Suprapubic skin (tissue), 4 donors: ENCODE results near the gene GUCY1B1. TPM values are rescaled to one million over a fixed set of nuclear protein-coding genes. Genes with fewer than 3 reads are reported as not detected.

Experiments
- DNase-seq, 2 donors: peaks; one replicate each; pipeline ENCODE4 v3.0.0-alpha.2; 2019; ENCODE audit warnings: low spot score in 2 of 2
- H3K27ac ChIP-seq: fragments of 200-600 bp; sonication (generic); one replicate; pipeline ENCODE4 v1.5.1; 2019
- H3K27me3 ChIP-seq: fragments of 200-600 bp; sonication (generic); one replicate; pipeline ENCODE4 v1.5.1; 2019
- H3K36me3 ChIP-seq: fragments of 200-600 bp; sonication (generic); one replicate; pipeline ENCODE4 v1.5.1; 2019
- H3K4me1 ChIP-seq: fragments of 200-600 bp; sonication (generic); one replicate; pipeline ENCODE4 v1.5.1; 2019
- H3K4me3 ChIP-seq: fragments of 200-600 bp; sonication (generic); one replicate; pipeline ENCODE4 v1.5.1; 2019; ENCODE audit warnings: mild to moderate bottlenecking
- H3K9me3 ChIP-seq: fragments of 200-600 bp; sonication (generic); one replicate; pipeline ENCODE4 v1.5.1; 2019
- EP300 ChIP-seq: sonication (generic); formaldehyde crosslinking; IDR thresholded peaks from one replicate; pipeline ENCODE4 v1.6.1; 2017; ENCODE audit warnings: antibody characterized with exemption
- POLR2A ChIP-seq, 2 donors: fragments of 450-650 bp; IDR thresholded peaks; one replicate each; pipeline ENCODE4 v1.6.1; 2017; ENCODE audit warnings: antibody characterized with exemption in 2 of 2, mild to moderate bottlenecking in 2 of 2, moderate library complexity in 2 of 2
- POLR2AphosphoS5 ChIP-seq, 3 donors: sonication (generic); formaldehyde crosslinking; IDR thresholded peaks; one replicate each; pipeline ENCODE4 v1.6.1; 2017; ENCODE audit warnings: antibody characterized with exemption in 3 of 3
- WGBS: methylation state at CpG from one replicate; pipeline ENCODE4 v1.1.5; 2018; 5-methylcytosine and 5-hydroxymethylcytosine counted together
- total RNA-seq, 4 donors: library from RNA; depleted of rRNA; stranded (reverse); fragments of >200 nt; gene quantifications; one replicate each; pipeline ENCODE4 v1.1.0, GENCODE V29; 2016
- TF ChIP-seq, protein P1 (sequence below), 2 donors: fragments of 200-600 bp in 1 of 2; fragments of 450-650 bp in 1 of 2; sonication (generic) in 1 of 2; IDR thresholded peaks; one replicate each; pipeline ENCODE4 v1.5.1; 2016 to 2019; ENCODE audit warnings: antibody characterized with exemption in 2 of 2, mild to moderate bottlenecking in 1 of 2, moderate library complexity in 1 of 2

The GUCY1B1 gene
- total RNA-seq, 4 donors from 2014 or later = 2.0 to 8.1 (median 4.3) TPM

- no peak overlapping the region for H3K4me3 ChIP-seq
- H3K4me1 ChIP-seq = no peaks in the 10 kb centered on the region
- no peak overlapping the region for H3K27ac ChIP-seq
- 44% methylated on average over 5 of the region's 5 CpGs for WGBS
- no peaks in the 10 kb centered on the region for H3K36me3 ChIP-seq
- TF ChIP-seq EP300 (no peak), POLR2A (IDR thresholded peaks at IDR 0.05) (no peak), POLR2AphosphoS5 (IDR thresholded peaks at IDR 0.05) (no peak)
- TF ChIP-seq, protein P1, sequence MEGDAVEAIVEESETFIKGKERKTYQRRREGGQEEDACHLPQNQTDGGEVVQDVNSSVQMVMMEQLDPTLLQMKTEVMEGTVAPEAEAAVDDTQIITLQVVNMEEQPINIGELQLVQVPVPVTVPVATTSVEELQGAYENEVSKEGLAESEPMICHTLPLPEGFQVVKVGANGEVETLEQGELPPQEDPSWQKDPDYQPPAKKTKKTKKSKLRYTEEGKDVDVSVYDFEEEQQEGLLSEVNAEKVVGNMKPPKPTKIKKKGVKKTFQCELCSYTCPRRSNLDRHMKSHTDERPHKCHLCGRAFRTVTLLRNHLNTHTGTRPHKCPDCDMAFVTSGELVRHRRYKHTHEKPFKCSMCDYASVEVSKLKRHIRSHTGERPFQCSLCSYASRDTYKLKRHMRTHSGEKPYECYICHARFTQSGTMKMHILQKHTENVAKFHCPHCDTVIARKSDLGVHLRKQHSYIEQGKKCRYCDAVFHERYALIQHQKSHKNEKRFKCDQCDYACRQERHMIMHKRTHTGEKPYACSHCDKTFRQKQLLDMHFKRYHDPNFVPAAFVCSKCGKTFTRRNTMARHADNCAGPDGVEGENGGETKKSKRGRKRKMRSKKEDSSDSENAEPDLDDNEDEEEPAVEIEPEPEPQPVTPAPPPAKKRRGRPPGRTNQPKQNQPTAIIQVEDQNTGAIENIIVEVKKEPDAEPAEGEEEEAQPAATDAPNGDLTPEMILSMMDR (IDR thresholded peaks at IDR 0.05) = no peak
- no peak for DNase-seq
- H3K9me3 ChIP-seq = no peaks in the 10 kb centered on the region
- H3K27me3 ChIP-seq = no peaks in the 10 kb centered on the region
Measured at GRCh38 chr4:155799116-155799793, 40.4 kb downstream of the GUCY1B1 start.

DNA sequence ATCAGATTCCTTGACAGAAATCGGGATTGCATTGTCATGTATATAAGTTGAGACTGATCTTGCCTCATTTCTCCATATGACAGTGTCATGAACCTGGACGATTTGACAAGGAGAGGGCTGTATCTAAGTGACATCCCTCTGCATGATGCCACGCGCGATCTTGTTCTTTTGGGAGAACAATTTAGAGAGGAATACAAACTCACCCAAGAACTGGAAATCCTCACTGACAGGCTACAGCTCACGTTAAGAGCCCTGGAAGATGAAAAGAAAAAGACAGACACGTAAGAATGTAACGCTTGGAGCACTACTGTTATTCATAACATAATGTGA lies 40.9 kb downstream of the GUCY1B1 start:
- 62% methylated on average over 8 of the region's 8 CpGs for whole genome bisulfite sequencing
- Histone ChIP-seq H3K4me1 (no peaks in the 10 kb centered on the region), H3K4me3 (no peak overlapping the region), H3K27ac (no peak overlapping the region), H3K36me3 (no peaks in the 10 kb centered on the region), H3K9me3 (no peaks in the 10 kb centered on the region), H3K27me3 (no peaks in the 10 kb centered on the region)
- TF ChIP-seq EP300 (no peak), POLR2AphosphoS5 (IDR thresholded peaks at IDR 0.05) (no peak), POLR2A (IDR thresholded peaks at IDR 0.05) (no peak)
- TF ChIP-seq, protein P1 (IDR thresholded peaks at IDR 0.05) = no peak
- DNase-seq = no peak

DNA sequence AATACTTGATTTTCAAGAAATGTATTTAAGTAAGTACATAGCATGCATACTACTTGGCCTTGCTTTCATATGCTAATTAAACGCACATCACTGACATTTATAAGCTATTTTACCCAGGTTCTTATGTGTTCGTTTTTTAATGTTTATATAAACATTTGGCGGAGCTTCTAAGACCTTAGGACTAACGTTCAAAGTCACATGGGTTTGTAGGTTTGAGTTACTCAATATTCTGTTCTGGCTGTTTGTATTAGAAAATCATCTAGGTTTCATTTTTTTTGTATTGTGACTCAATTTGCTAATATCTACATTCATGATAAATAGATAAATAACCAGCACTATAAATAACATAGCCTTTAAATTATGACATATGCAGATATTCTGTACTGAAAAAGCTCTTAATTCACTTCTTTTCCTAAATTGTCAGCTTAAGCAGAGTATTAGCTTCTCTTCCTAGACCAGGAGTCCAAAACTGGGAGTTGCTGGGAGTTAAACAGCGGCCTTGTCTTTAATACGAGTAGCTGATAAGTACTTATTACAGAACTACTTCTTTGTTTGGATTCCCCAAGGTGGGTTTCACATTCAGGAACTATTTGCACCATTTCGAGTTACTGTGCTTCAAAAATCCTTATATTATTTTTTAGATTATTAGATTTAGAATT lies 42.0 kb downstream of the GUCY1B1 start:
- no peaks in the 10 kb centered on the region for H3K9me3 ChIP-seq
- no peak overlapping the region for H3K4me3 ChIP-seq
- no peaks in the 10 kb centered on the region for H3K27me3 ChIP-seq
- no peak for DNase-seq
- H3K4me1 ChIP-seq = no peaks in the 10 kb centered on the region
- H3K27ac ChIP-seq = no peak overlapping the region
- TF ChIP-seq EP300 (no peak), POLR2AphosphoS5 (IDR thresholded peaks at IDR 0.05) (no peak), POLR2A (IDR thresholded peaks at IDR 0.05) (no peak)
- TF ChIP-seq, protein P1 (IDR thresholded peaks at IDR 0.05) = no peak
- no peaks in the 10 kb centered on the region for H3K36me3 ChIP-seq
- 84% methylated on average over 7 of the region's 7 CpGs for WGBS

DNA sequence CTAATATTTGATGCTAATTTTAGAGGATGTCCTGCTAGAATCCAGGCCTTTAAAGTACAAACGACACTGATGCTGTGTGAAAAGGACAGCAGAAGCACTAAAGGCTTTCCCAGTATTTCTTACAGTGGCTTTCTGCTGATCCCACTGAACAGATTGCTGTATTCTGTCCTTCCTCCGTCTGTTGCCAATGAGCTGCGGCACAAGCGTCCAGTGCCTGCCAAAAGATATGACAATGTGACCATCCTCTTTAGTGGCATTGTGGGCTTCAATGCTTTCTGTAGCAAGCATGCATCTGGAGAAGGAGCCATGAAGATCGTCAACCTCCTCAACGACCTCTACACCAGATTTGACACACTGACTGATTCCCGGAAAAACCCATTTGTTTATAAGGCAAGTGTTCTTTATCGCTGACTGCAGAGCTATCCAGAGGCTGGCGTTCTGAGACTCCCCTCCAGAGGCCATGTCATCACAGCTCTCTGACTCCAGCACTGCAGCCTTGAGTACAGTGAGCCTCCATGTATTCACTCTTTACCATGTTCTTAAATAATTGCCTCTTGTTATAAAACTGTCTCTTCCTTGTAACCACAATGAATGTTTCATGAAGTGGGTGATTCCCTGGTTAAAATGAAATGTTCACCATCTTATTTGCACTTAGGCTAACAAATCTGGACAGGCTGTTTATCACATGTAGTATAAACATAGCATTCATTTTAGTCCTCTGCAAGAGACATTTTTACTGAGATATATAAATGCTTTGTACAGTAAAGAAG lies 43.6 kb downstream of the GUCY1B1 start:
- Histone ChIP-seq H3K36me3 (no peaks in the 10 kb centered on the region), H3K4me3 (no peak overlapping the region), H3K4me1 (no peaks in the 10 kb centered on the region), H3K27me3 (no peaks in the 10 kb centered on the region), H3K9me3 (no peaks in the 10 kb centered on the region), H3K27ac (no peak overlapping the region)
- no peak for DNase-seq
- WGBS = 82% methylated on average over 9 of the region's 9 CpGs
- TF ChIP-seq EP300 (no peak), POLR2A (IDR thresholded peaks at IDR 0.05) (no peak), POLR2AphosphoS5 (IDR thresholded peaks at IDR 0.05) (no peak)
- TF ChIP-seq, protein P1 (IDR thresholded peaks at IDR 0.05) = no peak

GRCh38 chr4:155805016-155805415 lies 46.2 kb downstream of the GUCY1B1 start:
- TF ChIP-seq, protein P1 (IDR thresholded peaks at IDR 0.05) = no peak
- TF ChIP-seq EP300 (no peak), POLR2A (IDR thresholded peaks at IDR 0.05) (no peak), POLR2AphosphoS5 (IDR thresholded peaks at IDR 0.05) (no peak)
- H3K4me1 ChIP-seq = no peaks in the 10 kb centered on the region
- DNase-seq = no peak
- H3K4me3 ChIP-seq = no peak overlapping the region
- no peaks in the 10 kb centered on the region for H3K9me3 ChIP-seq
- no peak overlapping the region for H3K27ac ChIP-seq
- no peaks in the 10 kb centered on the region for H3K27me3 ChIP-seq
- WGBS = 96% methylated on average over 1 of the region's 1 CpG
- H3K36me3 ChIP-seq = no peaks in the 10 kb centered on the region
